Cerebellar nuclear complex (tissue), 1 donor: ENCODE measurements around the gene NKAIN2.
"Not testable (repeated sequence)": the region's sequence is repeated elsewhere in the genome, so short reads cannot be mapped to it uniquely, and the experiment has no call there.

Experiments used
- DNase-seq, 2 experiments: peaks; one replicate each; lab custom pipeline; 2025; lab: John Stamatoyannopoulos, UW

Gene NKAIN2

GRCh38 chr6:124679387-124679786 is 875.7 kb downstream of the NKAIN2 start:
- no peak for DNase-seq

- no peak for DNase-seq
Observed at GRCh38 chr6:124682751-124683150, 879.1 kb downstream of the NKAIN2 start.

GRCh38 chr6:124683507-124683906 is 879.8 kb downstream of the NKAIN2 start:
- no peak for DNase-seq

GRCh38 chr6:124684621-124685020 is 881.0 kb downstream of the NKAIN2 start:
- DNase-seq = no peak

- DNase-seq = no peak
Observed at GRCh38 chr6:124688369-124688768, 884.7 kb downstream of the NKAIN2 start.

GRCh38 chr6:124694139-124694705 is 890.6 kb downstream of the NKAIN2 start:
- no peak for DNase-seq

- no peak for DNase-seq
Observed at GRCh38 chr6:124699038-124699437, 895.4 kb downstream of the NKAIN2 start.

GRCh38 chr6:124703541-124703940 is 899.9 kb downstream of the NKAIN2 start:
- no peak for DNase-seq

- not testable (repeated sequence) for DNase-seq
Observed at GRCh38 chr6:124712532-124712931, 908.9 kb downstream of the NKAIN2 start.

GRCh38 chr6:124714728-124715127 is 911.1 kb downstream of the NKAIN2 start:
- no peak for DNase-seq

- no peak for DNase-seq
Observed at GRCh38 chr6:124719913-124720312, 916.2 kb downstream of the NKAIN2 start.

GRCh38 chr6:124721331-124721730 is 917.7 kb downstream of the NKAIN2 start:
- DNase-seq = no peak

- DNase-seq = no peak
Observed at GRCh38 chr6:124722141-124722878, 918.6 kb downstream of the NKAIN2 start.

- no peak for DNase-seq
Observed at GRCh38 chr6:124723671-124724070, 920.0 kb downstream of the NKAIN2 start.

- not testable (repeated sequence) for DNase-seq
Observed at GRCh38 chr6:124737804-124738203, 934.1 kb downstream of the NKAIN2 start.

- DNase-seq = no peak
Observed at GRCh38 chr6:124738482-124738881, 934.8 kb downstream of the NKAIN2 start.

GRCh38 chr6:124741341-124741740 is 937.7 kb downstream of the NKAIN2 start:
- no peak for DNase-seq

GRCh38 chr6:124742971-124743370 is 939.3 kb downstream of the NKAIN2 start:
- DNase-seq = no peak

- no peak for DNase-seq
Observed at GRCh38 chr6:124743420-124743819, 939.8 kb downstream of the NKAIN2 start.

- DNase-seq = no peak
Observed at GRCh38 chr6:124747349-124747748, 943.7 kb downstream of the NKAIN2 start.

- DNase-seq = no peak
Observed at GRCh38 chr6:124748778-124749177, 945.1 kb downstream of the NKAIN2 start.

- DNase-seq = no peak
Observed at GRCh38 chr6:124753001-124753400, 949.3 kb downstream of the NKAIN2 start.

- no peak for DNase-seq
Observed at GRCh38 chr6:124753562-124754105, 950.0 kb downstream of the NKAIN2 start.
